Smooth muscle cell (in vitro differentiated cells): ENCODE data around the gene PRRT3. TPM values are rescaled to one million over a fixed set of nuclear protein-coding genes. Genes with fewer than 3 reads are reported as not detected.

Experiments used
- DNase-seq: peaks from one replicate; lab custom pipeline; 2025; ENCODE audit not compliant: unreplicated experiment; lab: John Stamatoyannopoulos, UW
- H2AFZ ChIP-seq: fragments of 200-600 bp; sonication (generic); 2 replicates; pipeline ENCODE4 v1.6.0; 2016; ENCODE audit warnings: antibody characterized with exemption, low read depth, mild to moderate bottlenecking
- H3F3A ChIP-seq: fragments of 200-600 bp; sonication (generic); 2 replicates; pipeline ENCODE4 v1.6.0; 2017; ENCODE audit warnings: antibody characterized with exemption, low read depth
- H3K27ac ChIP-seq: fragments of 200-600 bp; sonication (generic); 2 replicates; pipeline ENCODE4 v1.5.1; 2016; ENCODE audit warnings: low read depth, mild to moderate bottlenecking
- H3K27me3 ChIP-seq: fragments of 200-600 bp; sonication (generic); 2 replicates; pipeline ENCODE4 v1.6.1; 2016; ENCODE audit warnings: low read depth, mild to moderate bottlenecking
- H3K36me3 ChIP-seq: fragments of 200-600 bp; sonication (generic); 2 replicates; pipeline ENCODE4 v1.5.1; 2016; ENCODE audit warnings: low read depth
- H3K4me1 ChIP-seq: fragments of 200-600 bp; sonication (generic); 2 replicates; pipeline ENCODE4 v1.5.1; 2016; ENCODE audit warnings: low read depth
- H3K4me2 ChIP-seq: fragments of 200-600 bp; sonication (generic); 2 replicates; pipeline ENCODE4 v1.6.0; 2016; ENCODE audit warnings: mild to moderate bottlenecking
- H3K4me3 ChIP-seq: fragments of 200-600 bp; sonication (generic); 2 replicates; pipeline ENCODE4 v1.5.1; 2016; ENCODE audit warnings: mild to moderate bottlenecking
- H3K79me2 ChIP-seq: fragments of 200-600 bp; sonication (generic); 2 replicates; pipeline ENCODE4 v1.6.0; 2016; ENCODE audit warnings: low read depth, mild to moderate bottlenecking
- H3K9ac ChIP-seq: fragments of 200-600 bp; sonication (generic); 2 replicates; pipeline ENCODE4 v1.6.0; 2016; ENCODE audit warnings: low read depth
- H3K9me3 ChIP-seq: fragments of 200-600 bp; sonication (generic); replicated peaks from 2 replicates; pipeline ENCODE4 v1.5.1; 2016; ENCODE audit warnings: low read depth
- H4K20me1 ChIP-seq: fragments of 200-600 bp; sonication (generic); 2 replicates; pipeline ENCODE4 v1.6.0; 2016; ENCODE audit warnings: low read depth
- CTCF ChIP-seq: fragments of 200-600 bp; sonication (generic); IDR thresholded peaks from 2 replicates; pipeline ENCODE4 v1.5.1; 2017; ENCODE audit warnings: borderline replicate concordance, mild to moderate bottlenecking, antibody characterized with exemption; ENCODE audit not compliant: insufficient read depth, poor library complexity, severe bottlenecking
- WGBS: methylation state at CpG from one replicate; pipeline ENCODE4 v1.1.7; 2016; ENCODE audit warnings: low lambda C conversion rate; 5-methylcytosine and 5-hydroxymethylcytosine counted together
- polyA plus RNA-seq: library from polyadenylated mRNA; unstranded; fragments of >200 nt; fragmentation: Nextera tagmentation; extraction: Ambion mirVana; gene quantifications from 2 replicates; pipeline ENCODE4 v1.2.1, GENCODE V29; 2016
- total RNA-seq: library from RNA; depleted of rRNA; stranded (reverse); fragments of >200 nt; gene quantifications from 2 replicates; pipeline ENCODE4 v1.2.3, GENCODE V29; 2014

PRRT3 gene
- total and polyA plus RNA-seq, 2 experiments from 2014 or later: 1.3 to 2.4 TPM

GRCh38 chr3:9966841-9967240, 14.6 kb upstream of the PRRT3 start:
- WGBS: 100% methylated on average over 2 of the region's 2 CpGs
- Histone ChIP-seq H3K9ac (no peak overlapping the region), H3K4me2 (no peak overlapping the region), H3K27me3 (no peaks in the 10 kb centered on the region), H4K20me1 (no peaks in the 10 kb centered on the region), H3K4me3 (no peak overlapping the region), H3K36me3 (peaks cover 19% of the 10 kb centered on the region), H3K27ac (no peak overlapping the region), H3K9me3 (no peaks in the 10 kb centered on the region), H3F3A (no peaks in the 10 kb centered on the region), H3K79me2 (no peaks in the 10 kb centered on the region), H3K4me1 (no peaks in the 10 kb centered on the region), H2AFZ (no peak overlapping the region)
- TF ChIP-seq CTCF: no peak
- no peak for DNase-seq

GRCh38 chr3:9965200-9965875, 13.1 kb upstream of the PRRT3 start:
- Histone ChIP-seq H3K4me3 (no peak overlapping the region), H3K4me2 (no peak overlapping the region), H3K79me2 (no peaks in the 10 kb centered on the region), H3K27ac (no peak overlapping the region), H2AFZ (no peak overlapping the region), H3F3A (no peaks in the 10 kb centered on the region), H3K9me3 (no peaks in the 10 kb centered on the region), H3K27me3 (no peaks in the 10 kb centered on the region), H4K20me1 (no peaks in the 10 kb centered on the region), H3K4me1 (no peaks in the 10 kb centered on the region), H3K9ac (no peak overlapping the region), H3K36me3 (peaks cover 17% of the 10 kb centered on the region)
- 97% methylated on average over 6 of the region's 6 CpGs for WGBS
- DNase-seq: no peak
- no peak for TF ChIP-seq CTCF

DNA sequence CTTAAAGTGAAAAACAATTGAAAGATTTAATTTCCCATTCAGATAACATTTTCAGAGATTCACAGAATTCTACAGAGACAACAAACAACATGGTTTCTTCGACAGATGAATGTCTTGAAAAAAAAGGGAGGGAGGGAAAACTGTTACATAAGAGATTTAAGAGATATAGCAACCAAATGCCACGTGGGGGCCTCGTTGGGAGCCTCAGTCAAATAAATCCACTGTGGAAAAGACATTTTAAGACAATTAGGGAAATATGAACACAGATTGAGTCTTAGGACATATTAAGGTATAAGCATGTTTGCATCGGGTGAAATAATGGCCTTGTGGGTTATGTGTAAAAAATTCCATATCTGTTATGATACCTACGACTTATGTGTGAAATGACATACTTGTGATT, 5.0 kb upstream of the PRRT3 start:
- Histone ChIP-seq H3K4me3 (no peak overlapping the region), H3F3A (no peaks in the 10 kb centered on the region), H3K27ac (no peak overlapping the region), H3K9me3 (no peaks in the 10 kb centered on the region), H3K27me3 (no peaks in the 10 kb centered on the region), H3K4me2 (no peak overlapping the region), H3K36me3 (no peaks in the 10 kb centered on the region), H3K79me2 (no peaks in the 10 kb centered on the region), H2AFZ (no peak overlapping the region), H3K4me1 (no peaks in the 10 kb centered on the region), H4K20me1 (no peaks in the 10 kb centered on the region), H3K9ac (no peak overlapping the region)
- TF ChIP-seq CTCF: no peak
- DNase-seq: no peak
- 65% methylated on average over 5 of the region's 5 CpGs for WGBS

DNA sequence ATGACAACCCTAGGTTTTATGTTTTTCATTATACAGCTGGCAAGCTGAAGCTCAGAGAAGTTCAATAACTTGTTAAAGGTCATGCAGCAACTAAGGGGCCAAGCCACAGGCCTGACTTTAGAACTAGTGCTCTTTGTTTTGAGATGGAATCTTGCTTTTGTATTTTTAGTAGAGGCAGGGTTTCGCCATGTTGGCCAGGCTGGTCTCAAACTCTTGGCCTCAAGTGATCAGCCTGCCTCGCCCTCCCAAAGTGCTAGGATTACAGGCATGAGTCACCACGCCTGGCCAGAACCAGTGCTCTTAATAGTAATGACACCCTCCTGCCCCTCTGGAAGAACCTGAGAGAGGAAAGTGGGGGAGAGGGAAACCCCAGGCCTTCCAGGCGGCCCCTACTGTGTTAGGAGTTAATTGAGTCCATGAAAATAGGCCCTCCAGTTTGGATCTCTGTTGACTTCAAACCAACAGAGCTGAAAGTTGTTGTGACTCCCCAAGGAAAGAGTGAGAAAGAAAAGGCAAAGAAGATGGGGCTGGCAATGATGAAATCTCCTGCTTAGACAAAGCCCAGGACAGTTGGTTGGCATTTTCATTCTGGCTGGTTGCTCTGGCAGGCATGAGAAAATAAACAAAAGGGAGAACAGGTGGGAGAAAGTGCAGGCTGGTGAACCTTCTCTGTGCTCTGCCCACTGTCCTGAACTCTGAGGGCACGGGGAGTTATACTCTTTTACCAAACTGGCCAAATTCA, 3.6 kb upstream of the PRRT3 start:
- H3K27me3 ChIP-seq: no peaks in the 10 kb centered on the region
- TF ChIP-seq CTCF: no peak
- no peak for DNase-seq
- no peaks in the 10 kb centered on the region for H3K36me3 ChIP-seq
- H3K9me3 ChIP-seq: no peaks in the 10 kb centered on the region
- H3K4me3 ChIP-seq: no peak overlapping the region
- 70% methylated on average over 5 of the region's 5 CpGs for WGBS
- no peaks in the 10 kb centered on the region for H3K4me1 ChIP-seq
- H3K79me2 ChIP-seq: no peaks in the 10 kb centered on the region
- H3F3A ChIP-seq: no peaks in the 10 kb centered on the region
- H2AFZ ChIP-seq: no peak overlapping the region
- H4K20me1 ChIP-seq: no peaks in the 10 kb centered on the region
- H3K27ac ChIP-seq: no peak overlapping the region
- no peak overlapping the region for H3K9ac ChIP-seq
- H3K4me2 ChIP-seq: no peak overlapping the region
